Small intestine (tissue), 7 donors: ENCODE data around the gene TNFRSF21. TPM values are rescaled to one million over a fixed set of nuclear protein-coding genes. Genes with fewer than 3 reads are reported as not detected.

Source experiments
- DNase-seq, 2 donors: peaks; one replicate each; pipeline versions ENCODE4 v3.0.0 to v3.0.0-alpha.2; 2013
- FAIRE-seq: peaks from 2 replicates; lab custom pipeline; 2012; peaks lifted over from hg19 to GRCh38; lab: Jason Lieb, UNC
- H3K27ac ChIP-seq, 3 donors: one replicate each; pipeline ENCODE4 v1.5.1; 2013; ENCODE audit warnings: low read length in 2 of 3, mild to moderate bottlenecking in 2 of 3, control low read depth in 1 of 3, inconsistent platforms in 1 of 3, low read depth in 1 of 3, moderate library complexity in 1 of 3
- H3K27me3 ChIP-seq, 3 donors: one replicate each; pipeline ENCODE4 v1.6.1; 2013; ENCODE audit warnings: low read length in 3 of 3, inconsistent platforms in 1 of 3; ENCODE audit not compliant: control insufficient read depth in 3 of 3, insufficient read depth in 3 of 3
- H3K36me3 ChIP-seq, 3 donors: one replicate each; pipeline ENCODE4 v1.6.1; 2013; ENCODE audit warnings: low read length in 3 of 3, inconsistent platforms in 1 of 3, low read depth in 1 of 3, mild to moderate bottlenecking in 1 of 3, moderate library complexity in 1 of 3; ENCODE audit not compliant: control insufficient read depth in 3 of 3, insufficient read depth in 2 of 3
- H3K4me1 ChIP-seq, 3 donors: one replicate each; pipeline ENCODE4 v1.6.1; 2013; ENCODE audit warnings: low read length in 2 of 3, inconsistent platforms in 1 of 3, low read depth in 1 of 3, mild to moderate bottlenecking in 1 of 3, moderate library complexity in 1 of 3; ENCODE audit not compliant: control insufficient read depth in 3 of 3, insufficient read depth in 2 of 3
- H3K4me3 ChIP-seq, 3 donors: one replicate each; pipeline ENCODE4 v1.5.1; 2013; ENCODE audit warnings: low read length in 3 of 3, control low read depth in 1 of 3, inconsistent platforms in 1 of 3, low read depth in 1 of 3, mild to moderate bottlenecking in 1 of 3, moderate library complexity in 1 of 3
- H3K9me3 ChIP-seq, 2 donors: one replicate each; pipeline ENCODE4 v1.6.1; 2013; ENCODE audit warnings: low read depth in 1 of 2, low read length in 1 of 2; ENCODE audit not compliant: control insufficient read depth in 2 of 2, insufficient read depth in 1 of 2
- WGBS, 3 donors: extraction: QIAGEN DNeasy Blood & Tissue Kit; methylation state at CpG; one replicate each; pipeline ENCODE4 v1.1.7; 2013; 5-methylcytosine and 5-hydroxymethylcytosine counted together
- polyA plus RNA-seq, 4 donors: library from polyadenylated mRNA; stranded (reverse) in 3 of 4; unstranded in 1 of 4; fragments of 200-250 nt in 3 of 4; fragments of 120-200 nt in 1 of 4; gene quantifications; one replicate each; pipeline versions ENCODE4 v1.2.1 to v1.2.3, GENCODE V29; 2013
- donor health status: healthy with polysubstance abuse.
- donor health status: control.
- donor health status: control.
- donor health status: Bipolar disorder and iron deficiency.
- donor health status: healthy.

TNFRSF21 gene
- polyA plus RNA-seq, 4 donors = 5.4 to 28.8 (median 7.6) TPM

DNA sequence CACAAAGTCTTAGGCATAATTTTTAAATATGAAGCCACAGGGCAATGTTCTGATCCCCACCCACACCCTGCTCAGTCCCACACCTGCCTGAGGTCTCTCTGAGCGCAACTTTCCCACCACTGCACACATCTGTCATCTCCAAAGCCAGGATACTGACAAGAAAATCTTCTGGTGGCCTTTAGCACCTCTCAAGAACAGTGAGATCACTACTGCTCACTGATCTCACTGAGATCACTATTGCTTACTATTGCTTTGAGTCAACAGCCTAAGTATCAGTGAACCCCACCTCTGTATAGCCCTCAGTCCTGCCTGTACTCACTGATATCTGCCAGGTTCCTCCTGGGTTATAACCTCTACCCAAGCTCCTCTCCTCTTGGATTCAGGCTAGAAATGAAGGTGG is 6.4 kb downstream of the TNFRSF21 start:
- WGBS, 3 donors = 78 to 82% (median 81%) methylated on average over 1 of the region's 1 CpG
- peaks cover 0 to 27% (median 2%) of the 10 kb centered on the region in 3 donors for H3K4me1 ChIP-seq
- H3K4me3 ChIP-seq = no peak overlapping the region
- H3K27ac ChIP-seq = peak overlapping the region in 1 of 3 donors; percentile 51
- H3K9me3 ChIP-seq = no peaks in the 10 kb centered on the region
- DNase-seq (peak; percentile 47 to 50), FAIRE-seq (no peak)
- H3K36me3 ChIP-seq = no peaks in the 10 kb centered on the region
- peaks cover 0 to 1% (median 0%) of the 10 kb centered on the region in 3 donors for H3K27me3 ChIP-seq

DNA sequence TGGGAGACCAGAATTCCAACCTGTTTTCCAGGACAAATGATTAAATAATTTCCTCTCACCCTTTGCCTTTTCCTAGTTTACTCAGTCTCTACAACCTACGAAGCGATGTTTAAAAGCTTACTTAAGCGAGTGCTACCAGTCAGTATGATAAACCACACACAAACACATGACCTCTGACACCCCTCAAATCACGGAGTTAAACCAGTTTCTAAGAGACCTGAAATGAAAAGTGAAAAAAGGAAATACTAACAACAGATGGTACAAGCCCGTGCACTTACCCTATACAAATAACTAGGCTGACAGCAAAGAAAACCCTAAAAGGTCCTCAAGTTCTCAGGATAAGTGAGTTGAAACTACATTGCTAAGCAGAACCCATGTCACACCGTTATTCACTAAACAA is 7.7 kb downstream of the TNFRSF21 start:
- FAIRE-seq = no peak
- 63 to 78% (median 69%) methylated on average over 6 of the region's 6 CpGs for WGBS, 3 donors
- no peaks in the 10 kb centered on the region for H3K27me3 ChIP-seq
- H3K4me3 ChIP-seq = no peak overlapping the region
- DNase-seq = no peak
- H3K9me3 ChIP-seq = no peaks in the 10 kb centered on the region
- H3K36me3 ChIP-seq = no peaks in the 10 kb centered on the region
- H3K4me1 ChIP-seq = peaks cover 0 to 16% (median 2%) of the 10 kb centered on the region in 3 donors
- no peak overlapping the region for H3K27ac ChIP-seq

DNA sequence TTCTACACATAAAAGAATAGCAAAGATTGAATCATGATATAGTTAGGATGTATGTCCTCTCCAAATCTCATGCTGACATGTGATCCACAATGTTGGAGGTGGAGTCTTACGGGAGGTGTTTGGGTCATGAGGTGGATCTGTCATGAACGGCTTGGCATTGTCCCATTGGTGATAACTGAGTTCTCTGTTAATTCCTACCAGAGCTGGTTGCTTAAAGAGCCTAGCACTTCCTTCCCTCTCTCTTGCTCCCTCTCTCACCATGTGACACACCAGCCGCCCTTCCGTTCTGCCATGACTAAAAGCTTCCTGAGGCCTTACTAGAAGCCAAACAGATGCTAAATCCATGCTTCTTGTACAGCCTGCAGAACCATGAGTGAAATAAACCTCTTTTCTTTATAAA is 8.3 kb downstream of the TNFRSF21 start:
- WGBS, 3 donors = 93 to 95% (median 93%) methylated on average over 4 of the region's 4 CpGs

DNA sequence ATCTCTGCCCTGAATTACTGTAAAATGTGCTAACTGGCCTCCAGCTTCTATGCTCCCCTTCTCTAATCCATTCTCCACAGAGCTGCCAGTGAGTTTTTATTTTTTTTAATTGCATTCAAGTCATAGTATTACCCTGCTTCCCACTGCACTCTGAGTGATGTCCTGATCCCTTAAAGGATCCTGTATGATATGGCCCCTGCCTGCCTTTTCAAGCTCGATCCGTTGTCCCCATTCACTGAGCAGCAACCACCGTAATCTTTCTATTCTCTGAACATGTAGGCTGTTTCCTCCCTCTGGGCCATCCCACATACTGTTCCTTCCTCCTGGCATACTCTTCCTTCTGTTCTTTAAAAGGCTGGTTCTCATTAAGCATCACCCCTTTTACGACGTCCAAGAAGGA is 9.3 kb downstream of the TNFRSF21 start:
- Histone ChIP-seq H3K36me3 (no peaks in the 10 kb centered on the region), H3K4me1 (peaks cover 0 to 13% (median 2%) of the 10 kb centered on the region in 3 donors), H3K27me3 (no peaks in the 10 kb centered on the region), H3K9me3 (no peaks in the 10 kb centered on the region), H3K27ac (no peak overlapping the region), H3K4me3 (no peak overlapping the region)
- WGBS, 3 donors = 91 to 96% (median 96%) methylated on average over 5 of the region's 5 CpGs
- FAIRE-seq (no peak), DNase-seq (no peak)

More for the DNA sequence above, 8.3 kb downstream of the TNFRSF21 start:
- peaks cover 0 to 16% (median 2%) of the 10 kb centered on the region in 3 donors for H3K4me1 ChIP-seq
- FAIRE-seq = no peak
- H3K9me3 ChIP-seq = no peaks in the 10 kb centered on the region
- H3K27me3 ChIP-seq = no peaks in the 10 kb centered on the region
- H3K36me3 ChIP-seq = no peaks in the 10 kb centered on the region
- DNase-seq = no peak
- H3K27ac ChIP-seq = no peak overlapping the region
- no peak overlapping the region for H3K4me3 ChIP-seq

DNA sequence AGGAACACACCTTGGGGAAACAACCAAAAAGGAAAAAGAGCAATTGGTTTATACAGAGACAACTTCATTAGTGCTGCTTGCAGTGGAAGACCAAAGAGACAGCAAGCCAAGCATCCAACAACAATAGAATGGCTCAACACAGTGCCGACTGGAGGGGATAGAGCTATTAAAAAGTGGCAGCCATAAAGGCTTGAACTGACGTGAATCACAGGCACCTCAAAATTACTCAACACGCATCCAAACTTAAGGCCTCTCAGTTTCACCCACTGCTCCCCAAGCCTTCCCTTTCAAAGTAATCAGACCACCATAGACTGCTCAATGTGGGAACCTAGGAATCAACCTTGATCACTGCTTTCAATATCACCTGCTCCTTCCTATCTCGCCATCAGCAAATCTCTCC is 9.7 kb downstream of the TNFRSF21 start:
- H3K27me3 ChIP-seq = no peaks in the 10 kb centered on the region
- no peaks in the 10 kb centered on the region for H3K9me3 ChIP-seq
- WGBS, 3 donors = 89 to 91% (median 91%) methylated on average over 4 of the region's 4 CpGs
- peaks cover 0 to 13% (median 2%) of the 10 kb centered on the region in 3 donors for H3K4me1 ChIP-seq
- no peak for FAIRE-seq
- H3K4me3 ChIP-seq = no peak overlapping the region
- no peaks in the 10 kb centered on the region for H3K36me3 ChIP-seq
- no peak for DNase-seq
- no peak overlapping the region for H3K27ac ChIP-seq

DNA sequence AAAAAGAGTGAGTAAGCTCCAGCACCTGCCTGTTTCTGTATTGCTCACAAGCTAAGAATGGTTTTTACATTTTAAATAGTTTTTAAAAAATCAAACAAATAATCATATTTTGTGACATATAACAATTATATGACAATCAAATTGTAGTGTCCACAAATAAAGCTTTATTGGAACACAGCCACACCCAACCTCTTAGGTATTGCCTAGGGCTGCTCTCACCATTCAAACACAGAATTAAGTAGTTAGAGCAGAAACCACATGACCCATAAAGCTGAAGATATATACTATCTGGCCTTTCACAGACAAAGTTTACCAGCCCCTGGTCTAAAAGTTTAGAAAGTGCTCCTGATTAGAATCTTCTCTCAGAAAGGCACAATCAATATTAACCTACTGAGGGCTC is 11.2 kb downstream of the TNFRSF21 start:
- FAIRE-seq (no peak), DNase-seq (no peak)
- Histone ChIP-seq H3K27me3 (no peaks in the 10 kb centered on the region), H3K9me3 (no peaks in the 10 kb centered on the region), H3K36me3 (no peaks in the 10 kb centered on the region), H3K27ac (no peak overlapping the region), H3K4me3 (no peak overlapping the region), H3K4me1 (peaks cover 0 to 9% (median 0%) of the 10 kb centered on the region in 3 donors)

DNA sequence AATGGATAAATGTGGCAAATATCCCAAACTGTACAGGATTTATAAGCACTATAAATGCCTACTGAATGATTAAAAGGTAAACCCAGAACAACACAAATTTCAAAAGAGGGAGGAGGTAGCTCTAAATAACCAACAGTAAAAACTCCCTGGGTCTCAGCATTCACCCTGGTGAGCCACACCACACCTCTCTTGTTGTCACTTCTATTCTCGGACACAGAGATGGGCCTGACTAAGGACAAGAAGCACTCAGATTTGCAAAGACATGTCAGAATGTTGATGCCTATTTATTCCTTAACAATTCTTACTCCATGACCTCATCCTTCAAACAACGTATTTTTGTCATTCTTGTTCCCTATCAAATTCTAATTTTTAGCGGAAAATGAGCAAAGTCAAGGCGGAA is 14.7 kb downstream of the TNFRSF21 start:
- FAIRE-seq = no peak
- Histone ChIP-seq H3K4me3 (no peak overlapping the region), H3K27me3 (no peaks in the 10 kb centered on the region), H3K9me3 (peaks cover 0 to 17% of the 10 kb centered on the region in 2 donors), H3K36me3 (peaks cover 0 to 6% (median 0%) of the 10 kb centered on the region in 3 donors), H3K4me1 (no peaks in the 10 kb centered on the region), H3K27ac (no peak overlapping the region)
- no peak for DNase-seq
- 90 to 96% (median 91%) methylated on average over 4 of the region's 4 CpGs for WGBS, 3 donors

DNA sequence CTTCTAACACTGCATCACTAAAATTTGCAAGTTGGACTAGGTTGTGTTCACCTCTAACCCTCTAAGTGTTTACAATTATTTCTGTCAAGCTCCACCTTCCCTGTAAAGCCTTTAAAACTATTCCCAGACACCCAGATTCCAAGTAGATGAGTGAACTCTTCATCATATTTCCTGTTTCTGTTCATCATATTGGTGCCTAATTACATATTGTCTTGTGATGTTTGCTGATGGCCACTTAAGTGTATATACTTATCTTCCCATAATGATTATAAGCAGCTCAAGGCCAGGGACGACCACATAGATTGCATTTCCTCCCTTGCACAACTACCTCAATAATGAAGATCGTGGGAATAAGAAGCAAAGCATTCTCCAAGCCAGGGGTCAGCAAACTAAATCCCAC is 16.8 kb downstream of the TNFRSF21 start:
- no peak for DNase-seq
- no peaks in the 10 kb centered on the region for H3K27me3 ChIP-seq
- 65 to 71% (median 67%) methylated on average over 2 of the region's 2 CpGs for WGBS, 3 donors
- H3K9me3 ChIP-seq = peaks cover 0 to 17% of the 10 kb centered on the region in 2 donors
- no peak for FAIRE-seq
- H3K27ac ChIP-seq = no peak overlapping the region
- no peaks in the 10 kb centered on the region for H3K4me1 ChIP-seq
- peaks cover 0 to 6% (median 0%) of the 10 kb centered on the region in 3 donors for H3K36me3 ChIP-seq
- H3K4me3 ChIP-seq = no peak overlapping the region

DNA sequence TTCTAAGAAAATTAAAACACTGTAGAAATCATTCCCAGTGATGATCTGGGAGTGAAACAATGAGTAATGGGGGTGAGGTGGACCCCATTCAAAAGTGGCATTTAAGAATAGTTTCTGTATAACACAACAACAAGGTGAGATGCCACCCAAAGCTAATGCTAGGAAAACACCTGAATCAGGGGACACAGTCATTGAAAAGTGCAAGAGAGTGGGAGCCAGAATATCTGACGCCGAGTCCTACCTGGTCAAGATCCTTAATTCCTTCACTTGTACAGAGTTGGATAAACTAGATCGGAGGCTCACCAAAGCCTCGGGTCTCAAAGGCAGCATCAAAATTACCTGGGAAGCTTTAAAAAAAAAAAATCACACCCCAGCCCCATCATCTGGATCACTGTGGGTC is 17.7 kb downstream of the TNFRSF21 start:
- Histone ChIP-seq H3K27ac (no peak overlapping the region), H3K9me3 (peaks cover 0 to 17% of the 10 kb centered on the region in 2 donors), H3K4me1 (no peaks in the 10 kb centered on the region), H3K36me3 (peaks cover 0 to 6% (median 0%) of the 10 kb centered on the region in 3 donors), H3K27me3 (no peaks in the 10 kb centered on the region), H3K4me3 (no peak overlapping the region)
- no peak for FAIRE-seq
- WGBS, 3 donors = 91 to 97% (median 91%) methylated on average over 4 of the region's 4 CpGs
- DNase-seq = no peak
